GM18508 (cell line): ENCODE measurements around the gene DPH2.

Experiments
- ATAC-seq: cut with Tn5 transposase; IDR thresholded peaks from one replicate; pipeline ENCODE4 v1.9.1; 2021; ENCODE audit warnings: moderate number of reproducible peaks; ENCODE audit not compliant: insufficient read depth, unreplicated experiment

DPH2 gene

DNA sequence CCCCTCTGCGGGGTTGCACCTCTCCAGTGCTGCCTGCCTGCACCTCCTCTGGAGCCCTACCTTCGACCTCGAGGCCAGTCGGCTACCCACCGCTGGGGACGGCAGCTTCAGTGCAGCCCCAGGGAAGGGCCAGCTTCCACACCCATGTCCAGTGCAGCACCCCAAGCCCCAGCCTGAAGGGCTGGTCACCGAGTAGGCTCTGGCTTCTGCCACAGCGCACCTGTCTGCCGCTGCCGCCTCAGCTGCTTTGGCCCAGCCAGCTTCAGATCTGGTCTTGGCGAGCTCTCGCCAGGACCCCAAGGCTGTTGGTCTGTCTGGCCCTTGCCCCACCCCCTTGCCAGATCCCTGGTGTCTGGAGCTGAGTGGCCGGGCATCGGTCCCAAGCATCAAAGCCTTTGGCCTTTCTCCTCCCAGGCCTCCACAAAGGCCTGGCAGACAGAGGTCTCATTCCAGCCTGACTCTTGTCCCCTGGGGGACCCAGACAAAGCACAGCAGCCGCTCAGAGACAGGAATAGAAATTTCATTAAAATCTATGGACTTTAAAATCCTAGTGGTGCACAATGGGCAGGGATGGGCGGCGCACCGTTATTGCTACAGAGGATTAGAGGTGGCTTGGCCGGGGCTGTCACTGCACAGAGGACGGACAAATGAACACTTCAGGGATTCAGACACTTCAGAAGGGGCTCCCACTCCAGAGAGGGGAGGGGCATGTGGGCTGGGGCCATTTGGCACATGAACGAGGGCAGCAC is 26.3 kb downstream of the DPH2 start:
- ATAC-seq: no peak

GRCh38 chr1:43996733-43997115 is 26.9 kb downstream of the DPH2 start:
- ATAC-seq: no peak

- no peak for ATAC-seq
These were observed 27.6 kb downstream of the DPH2 start for GRCh38 chr1:43997295-43997999.

DNA sequence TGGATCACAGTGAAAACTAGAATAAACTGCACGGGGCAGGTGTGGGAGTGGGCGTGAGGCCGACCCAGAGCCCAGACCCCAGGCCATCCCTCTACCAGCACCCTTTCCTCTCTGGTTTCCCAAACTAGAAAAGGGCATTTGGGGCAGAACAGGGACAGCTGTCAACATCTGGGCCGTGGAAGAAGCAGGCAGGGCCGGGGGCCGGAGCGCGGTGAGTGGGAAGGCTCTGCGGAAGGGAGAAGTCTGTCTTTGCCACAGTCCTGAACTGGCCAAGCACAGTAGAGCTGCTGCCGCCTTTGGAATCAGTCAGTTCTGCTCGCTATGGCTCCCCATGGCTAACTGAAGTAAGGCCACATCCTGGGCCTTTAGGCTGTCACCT is 28.2 kb downstream of the DPH2 start:
- no peak for ATAC-seq

GRCh38 chr1:43999455-43999854 is 29.6 kb downstream of the DPH2 start:
- ATAC-seq: no peak

DNA sequence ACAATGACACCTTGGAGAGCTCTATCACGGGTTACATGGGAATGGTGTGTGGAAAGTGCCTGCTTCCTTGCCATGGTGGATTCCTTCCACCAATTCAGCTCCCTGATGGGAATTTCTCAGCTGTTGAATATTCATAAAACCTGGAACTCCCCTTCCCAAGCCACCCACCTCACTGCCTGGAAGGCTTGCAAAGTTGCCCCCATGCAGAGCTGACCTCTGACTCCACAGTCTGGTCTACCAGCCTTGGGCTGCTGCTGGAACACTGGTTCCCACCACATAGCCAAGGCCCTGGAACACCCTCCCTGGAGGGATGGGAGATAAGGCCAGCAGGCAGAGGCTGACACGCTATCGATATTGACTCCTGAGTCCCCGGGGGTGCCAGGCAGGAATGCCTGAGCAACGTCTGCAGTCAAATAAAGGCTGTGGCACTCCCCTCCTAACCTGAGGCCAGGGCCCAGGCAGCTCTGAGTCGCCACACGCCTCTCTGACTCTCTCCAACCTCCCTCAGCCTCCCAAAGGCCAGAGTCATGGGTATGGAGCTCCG is 30.4 kb downstream of the DPH2 start:
- ATAC-seq: no peak

- ATAC-seq: no peak
These were observed 32.4 kb downstream of the DPH2 start for GRCh38 chr1:44002165-44002564.

DNA sequence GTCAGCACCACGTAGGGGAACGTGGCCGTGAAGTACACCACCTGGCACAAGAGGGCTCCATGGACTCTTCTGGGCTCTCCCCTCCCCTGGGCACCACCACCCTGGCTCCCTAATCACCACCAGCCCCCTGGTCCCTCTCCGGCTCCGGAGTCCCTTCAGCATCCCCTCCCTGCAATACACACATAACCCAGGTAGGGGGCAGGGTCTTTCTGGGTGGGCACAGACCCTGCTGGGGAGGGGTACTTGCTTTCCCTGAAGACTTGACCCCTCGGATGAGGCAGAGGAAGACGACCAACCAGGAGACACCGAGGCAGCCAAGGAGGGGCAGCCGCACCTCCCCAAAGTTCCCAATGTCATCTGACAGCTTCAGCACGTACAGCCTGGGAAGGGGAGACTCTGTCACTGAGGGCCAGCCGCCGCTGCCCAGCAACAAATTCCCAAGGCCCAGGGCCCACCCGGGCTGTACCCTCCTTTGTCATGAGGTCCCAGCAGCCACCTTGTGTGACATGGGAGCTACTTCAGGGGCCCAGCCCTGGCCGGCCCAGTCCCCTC is 32.9 kb downstream of the DPH2 start:
- ATAC-seq: no peak

GRCh38 chr1:44008259-44008658 is 38.4 kb downstream of the DPH2 start:
- no peak for ATAC-seq

DNA sequence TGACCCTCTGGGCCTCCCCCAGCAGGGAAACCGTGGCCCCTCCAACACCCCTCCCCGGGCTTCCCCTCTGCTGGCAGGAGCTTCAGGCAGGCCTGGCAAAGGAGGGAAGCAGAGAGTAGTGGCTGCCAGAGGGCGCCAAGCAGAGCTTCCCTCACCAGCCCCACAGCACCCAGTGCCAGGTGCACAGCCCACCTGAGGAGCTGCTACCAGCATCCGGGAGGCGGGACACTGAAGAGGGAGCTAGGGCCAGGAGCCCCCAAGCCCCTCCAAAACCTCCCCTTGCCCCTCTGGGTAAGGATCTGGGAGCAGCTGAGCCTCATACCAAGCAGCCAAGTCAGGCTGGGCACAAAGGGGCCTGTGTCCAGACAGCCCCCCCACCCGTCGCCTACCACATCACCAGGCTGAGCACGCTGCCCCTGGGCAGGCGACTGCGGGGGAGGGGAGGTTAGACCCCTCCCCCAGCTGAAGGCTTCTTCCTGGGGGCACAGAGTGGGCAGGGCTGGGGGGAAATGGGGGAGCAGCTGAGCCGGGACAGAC is 41.2 kb downstream of the DPH2 start:
- no peak for ATAC-seq

- no peak for ATAC-seq
These were observed 42.6 kb downstream of the DPH2 start for GRCh38 chr1:44012404-44012803.

GRCh38 chr1:44012941-44013609 is 43.3 kb downstream of the DPH2 start:
- ATAC-seq: no peak

- no peak for ATAC-seq
These were observed 44.1 kb downstream of the DPH2 start for GRCh38 chr1:44013949-44014348.

DNA sequence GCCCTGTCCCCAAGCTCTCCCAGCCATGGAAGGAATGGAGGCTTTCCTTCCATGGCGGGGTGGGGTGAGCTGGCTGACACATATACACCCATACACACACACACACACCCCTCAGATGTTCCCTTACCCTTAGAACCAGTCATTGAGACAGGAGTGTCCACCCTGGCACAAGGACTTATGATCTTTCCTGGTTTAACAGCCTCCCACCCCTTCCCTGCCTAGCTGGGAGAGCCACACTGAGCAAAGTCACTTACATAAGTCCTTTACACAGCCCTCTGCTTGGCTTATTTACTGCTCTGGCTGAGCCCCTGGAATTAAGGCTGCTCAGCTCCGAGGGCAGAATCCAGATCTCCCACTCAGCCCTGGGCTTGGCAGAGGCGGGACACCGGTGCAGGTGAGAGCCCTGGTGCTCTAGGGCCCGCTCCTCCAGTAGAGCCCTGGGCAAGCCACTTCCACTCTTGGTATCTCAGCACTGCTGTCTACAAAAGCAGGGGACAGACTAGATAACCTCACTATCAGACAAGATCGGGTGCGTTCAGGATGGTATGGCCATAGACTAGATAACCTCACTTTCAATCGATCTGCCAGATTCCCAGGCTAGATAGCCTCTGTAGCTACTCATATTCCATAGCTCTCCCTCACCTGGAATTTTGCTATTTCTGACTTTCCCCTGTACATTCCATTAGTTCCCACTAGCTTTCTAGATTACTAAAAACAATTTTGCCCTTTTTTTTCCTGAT is 44.7 kb downstream of the DPH2 start:
- no peak for ATAC-seq

DNA sequence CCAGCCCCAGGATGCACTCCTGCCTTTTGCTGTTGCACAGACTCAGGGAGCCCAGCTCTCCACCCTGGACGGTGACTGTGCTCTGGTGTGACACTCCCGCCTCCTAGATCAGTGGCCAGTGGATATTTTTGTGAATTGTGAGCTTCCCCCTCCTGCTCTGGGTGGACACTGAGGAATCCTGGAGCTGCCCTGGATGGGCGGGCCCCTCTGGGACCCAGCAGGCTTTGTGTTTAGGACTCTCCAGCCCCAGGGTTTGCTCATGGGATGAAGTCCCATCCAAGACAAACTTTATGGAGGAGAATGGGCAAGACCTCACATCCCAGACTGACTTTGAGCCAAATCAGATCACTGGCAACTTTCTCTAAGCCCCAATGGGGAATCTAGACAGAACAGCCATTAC is 45.4 kb downstream of the DPH2 start:
- no peak for ATAC-seq

GRCh38 chr1:44016041-44016889 is 46.5 kb downstream of the DPH2 start:
- ATAC-seq: no peak

DNA sequence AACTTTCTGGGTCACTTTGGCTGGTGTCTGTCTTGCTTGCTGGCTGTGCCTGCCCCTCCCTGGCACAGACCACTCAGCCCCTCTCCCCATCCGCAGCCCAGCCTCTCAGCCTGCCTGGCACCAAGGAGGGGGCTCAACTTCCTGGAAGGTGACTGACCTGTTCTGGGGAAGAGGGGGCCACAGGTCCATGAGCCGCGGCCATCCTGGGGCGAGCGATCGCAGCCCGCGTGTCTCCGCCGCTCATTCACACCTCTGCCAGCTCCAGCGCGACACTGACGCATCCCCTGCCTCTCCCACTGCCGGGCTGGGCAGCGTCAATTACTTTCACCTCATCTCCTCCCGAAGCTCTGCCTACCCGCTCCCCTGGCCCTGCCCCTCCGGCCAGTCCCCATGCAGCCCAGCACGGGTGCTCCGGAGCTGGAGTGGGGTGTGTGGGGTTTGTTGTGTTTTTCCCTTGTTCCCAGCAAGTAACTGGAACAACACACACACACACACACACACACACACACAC is 47.1 kb downstream of the DPH2 start:
- no peak for ATAC-seq

DNA sequence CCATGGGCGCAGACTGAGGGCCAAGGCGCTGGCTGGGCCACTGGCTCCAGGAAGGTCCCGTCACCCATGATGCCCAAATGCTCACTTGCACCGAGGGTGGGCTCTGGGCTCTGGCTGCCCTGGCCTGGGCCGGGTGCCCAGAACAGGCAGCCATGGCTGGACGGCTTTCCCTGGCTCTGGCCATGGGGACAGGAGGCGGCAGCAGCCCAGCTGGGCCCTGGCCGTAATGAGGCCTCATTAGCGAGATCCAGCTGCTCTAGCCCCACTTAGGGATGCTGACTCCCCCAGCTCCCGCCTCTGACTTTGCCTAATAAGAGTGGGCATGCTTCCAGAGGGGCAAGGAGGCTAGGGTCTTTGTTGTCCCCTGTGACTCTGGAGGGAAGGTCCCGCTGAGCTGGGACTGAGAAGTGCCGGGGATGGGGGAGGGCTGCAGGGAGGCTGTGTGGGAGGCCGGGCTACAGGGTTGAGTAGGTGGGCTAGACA is 49.7 kb downstream of the DPH2 start:
- ATAC-seq: no peak

DNA sequence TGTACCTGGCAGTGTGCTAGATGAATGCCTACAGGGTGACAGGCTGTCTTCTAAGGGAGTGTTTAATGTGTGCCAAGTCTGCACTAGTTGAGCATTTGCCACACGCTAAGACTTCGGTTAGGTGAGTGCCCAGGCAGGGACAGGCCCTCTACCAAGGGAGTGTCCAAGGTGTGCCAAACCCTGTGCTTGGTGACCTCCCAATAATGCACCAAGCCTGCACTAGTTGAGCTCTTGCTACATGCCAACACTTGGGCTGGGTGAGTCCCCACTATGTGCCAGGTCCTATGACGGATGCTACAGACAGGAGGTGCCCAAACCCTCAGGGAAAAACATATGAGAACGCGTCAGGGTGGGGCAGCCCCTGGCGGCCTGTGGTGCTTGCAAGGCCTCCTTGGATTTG is 50.7 kb downstream of the DPH2 start:
- ATAC-seq: no peak
